NCI-H446 treated with DMSO at 0.1 percent for 48 hours (cell line): ENCODE measurements around the gene HSD17B1.
"Not testable (repeated sequence)": the region's sequence is repeated elsewhere in the genome, so short reads cannot be mapped to it uniquely, and the experiment has no call there.

ENCODE experiments used
- DNase-seq: peaks from one replicate; lab custom pipeline; 2025; lab: John Stamatoyannopoulos, UW

HSD17B1 gene

GRCh38 chr17:42547698-42548069 is 5.0 kb upstream of the HSD17B1 start:
- DNase-seq, result no peak

GRCh38 chr17:42548070-42548837 is 4.5 kb upstream of the HSD17B1 start:
- no peak for DNase-seq

- no peak for DNase-seq
Observed at GRCh38 chr17:42548993-42549755, 3.5 kb upstream of the HSD17B1 start.

GRCh38 chr17:42553161-42553818 is 567 bp downstream of the HSD17B1 start:
- no peak for DNase-seq

- no peak for DNase-seq
Observed at GRCh38 chr17:42553866-42554249, 1.1 kb downstream of the HSD17B1 start.

- peak; percentile 32 for DNase-seq
Observed at GRCh38 chr17:42554250-42555121, 1.8 kb downstream of the HSD17B1 start.

GRCh38 chr17:42555122-42555622 is 2.4 kb downstream of the HSD17B1 start:
- DNase-seq, result no peak

GRCh38 chr17:42555961-42556617 is 3.4 kb downstream of the HSD17B1 start:
- not testable (repeated sequence) for DNase-seq

GRCh38 chr17:42559075-42559474 is 6.4 kb downstream of the HSD17B1 start:
- no peak for DNase-seq

- DNase-seq, result no peak
Observed at GRCh38 chr17:42560246-42560645, 7.5 kb downstream of the HSD17B1 start.

GRCh38 chr17:42561897-42562387 is 9.2 kb downstream of the HSD17B1 start, which contains the start of gene COASY:
Gene COASY (plus strand): TSS chr17:42562148. CDS start chr17:42562623, 475 bp downstream.
- DNase-seq, result peak; percentile 90

- no peak for DNase-seq
Observed at GRCh38 chr17:42562388-42563142, 9.8 kb downstream of the HSD17B1 start.

- no peak for DNase-seq
Observed at GRCh38 chr17:42563143-42563509, 10.4 kb downstream of the HSD17B1 start.

- no peak for DNase-seq
Observed at GRCh38 chr17:42563543-42563942, 10.8 kb downstream of the HSD17B1 start.

- no peak for DNase-seq
Observed at GRCh38 chr17:42563950-42564349, 11.2 kb downstream of the HSD17B1 start.

- no peak for DNase-seq
Observed at GRCh38 chr17:42564815-42565522, 12.2 kb downstream of the HSD17B1 start.

- no peak for DNase-seq
Observed at GRCh38 chr17:42565523-42566214, 12.9 kb downstream of the HSD17B1 start.

- DNase-seq, result no peak
Observed at GRCh38 chr17:42566215-42566882, 13.6 kb downstream of the HSD17B1 start.
